WTC11 (cell line): ENCODE results near the gene KRTAP5-1.

Experiments used
- ATF2 ChIP-seq: sonication (generic); formaldehyde crosslinking; IDR thresholded peaks from 2 replicates; pipeline ENCODE4 v1.8.1; 2022; ENCODE audit warnings: low read depth, missing genetic modification reagents, borderline replicate concordance
- FOXJ3 ChIP-seq: sonication (generic); formaldehyde crosslinking; IDR thresholded peaks from 2 replicates; pipeline ENCODE4 v1.9.0; 2021; ENCODE audit warnings: missing genetic modification reagents, mild to moderate bottlenecking, borderline replicate concordance
- GRHL2 ChIP-seq: fragments of 250-450 bp; sonication (Bioruptor Pico); IDR thresholded peaks from 2 replicates; pipeline ENCODE4 v1.8.0; 2022; ENCODE audit warnings: mild to moderate bottlenecking, moderate library complexity; ENCODE audit not compliant: insufficient replicate concordance, severe bottlenecking
- JUN ChIP-seq: sonication (generic); formaldehyde crosslinking; IDR thresholded peaks from 2 replicates; pipeline ENCODE4 v1.8.0; 2023; ENCODE audit warnings: mild to moderate bottlenecking, missing genetic modification reagents
- SP1 ChIP-seq: sonication (generic); formaldehyde crosslinking; conservative IDR thresholded peaks from 2 replicates; pipeline ENCODE4 v1.8.1; 2022; ENCODE audit warnings: missing genetic modification reagents
- ZNF121 ChIP-seq: sonication (generic); formaldehyde crosslinking; IDR thresholded peaks from 2 replicates; pipeline ENCODE4 v1.8.0; 2023; ENCODE audit warnings: missing genetic modification reagents
- TF ChIP-seq, protein P1 (sequence below): sonication (generic); formaldehyde crosslinking; conservative IDR thresholded peaks from 2 replicates; pipeline ENCODE4 v1.8.1; 2022; ENCODE audit warnings: mild to moderate bottlenecking, missing genetic modification reagents
- TF ChIP-seq, protein P2 (sequence below): sonication (generic); formaldehyde crosslinking; IDR thresholded peaks from 2 replicates; pipeline ENCODE4 v1.8.0; 2022; ENCODE audit warnings: mild to moderate bottlenecking, missing genetic modification reagents
- TF ChIP-seq, protein P3 (sequence below): fragments of 200-600 bp; IDR thresholded peaks from 2 replicates; pipeline ENCODE4 v1.8.0; 2022; ENCODE audit warnings: antibody characterized with exemption
- TF ChIP-seq, protein P4 (sequence below): sonication (generic); formaldehyde crosslinking; IDR thresholded peaks from 2 replicates; pipeline ENCODE4 v1.8.0; 2022; ENCODE audit warnings: missing genetic modification reagents

- no peak for TF ChIP-seq GRHL2 (CRISPR knock-in tag)
- no peak for TF ChIP-seq FOXJ3 (CRISPR knock-in tag)
- TF ChIP-seq ATF2 (CRISPR knock-in tag): no peak
- TF ChIP-seq, protein P1, sequence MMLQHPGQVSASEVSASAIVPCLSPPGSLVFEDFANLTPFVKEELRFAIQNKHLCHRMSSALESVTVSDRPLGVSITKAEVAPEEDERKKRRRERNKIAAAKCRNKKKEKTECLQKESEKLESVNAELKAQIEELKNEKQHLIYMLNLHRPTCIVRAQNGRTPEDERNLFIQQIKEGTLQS: no peak
- TF ChIP-seq, protein P2, sequence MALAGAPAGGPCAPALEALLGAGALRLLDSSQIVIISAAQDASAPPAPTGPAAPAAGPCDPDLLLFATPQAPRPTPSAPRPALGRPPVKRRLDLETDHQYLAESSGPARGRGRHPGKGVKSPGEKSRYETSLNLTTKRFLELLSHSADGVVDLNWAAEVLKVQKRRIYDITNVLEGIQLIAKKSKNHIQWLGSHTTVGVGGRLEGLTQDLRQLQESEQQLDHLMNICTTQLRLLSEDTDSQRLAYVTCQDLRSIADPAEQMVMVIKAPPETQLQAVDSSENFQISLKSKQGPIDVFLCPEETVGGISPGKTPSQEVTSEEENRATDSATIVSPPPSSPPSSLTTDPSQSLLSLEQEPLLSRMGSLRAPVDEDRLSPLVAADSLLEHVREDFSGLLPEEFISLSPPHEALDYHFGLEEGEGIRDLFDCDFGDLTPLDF (CRISPR knock-in tag): no peak
- TF ChIP-seq, protein P3, sequence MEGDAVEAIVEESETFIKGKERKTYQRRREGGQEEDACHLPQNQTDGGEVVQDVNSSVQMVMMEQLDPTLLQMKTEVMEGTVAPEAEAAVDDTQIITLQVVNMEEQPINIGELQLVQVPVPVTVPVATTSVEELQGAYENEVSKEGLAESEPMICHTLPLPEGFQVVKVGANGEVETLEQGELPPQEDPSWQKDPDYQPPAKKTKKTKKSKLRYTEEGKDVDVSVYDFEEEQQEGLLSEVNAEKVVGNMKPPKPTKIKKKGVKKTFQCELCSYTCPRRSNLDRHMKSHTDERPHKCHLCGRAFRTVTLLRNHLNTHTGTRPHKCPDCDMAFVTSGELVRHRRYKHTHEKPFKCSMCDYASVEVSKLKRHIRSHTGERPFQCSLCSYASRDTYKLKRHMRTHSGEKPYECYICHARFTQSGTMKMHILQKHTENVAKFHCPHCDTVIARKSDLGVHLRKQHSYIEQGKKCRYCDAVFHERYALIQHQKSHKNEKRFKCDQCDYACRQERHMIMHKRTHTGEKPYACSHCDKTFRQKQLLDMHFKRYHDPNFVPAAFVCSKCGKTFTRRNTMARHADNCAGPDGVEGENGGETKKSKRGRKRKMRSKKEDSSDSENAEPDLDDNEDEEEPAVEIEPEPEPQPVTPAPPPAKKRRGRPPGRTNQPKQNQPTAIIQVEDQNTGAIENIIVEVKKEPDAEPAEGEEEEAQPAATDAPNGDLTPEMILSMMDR: no peak
- no peak for TF ChIP-seq SP1 (CRISPR knock-in tag)
- no peak for TF ChIP-seq ZNF121 (CRISPR knock-in tag)
- TF ChIP-seq JUN: no peak
- TF ChIP-seq, protein P4, sequence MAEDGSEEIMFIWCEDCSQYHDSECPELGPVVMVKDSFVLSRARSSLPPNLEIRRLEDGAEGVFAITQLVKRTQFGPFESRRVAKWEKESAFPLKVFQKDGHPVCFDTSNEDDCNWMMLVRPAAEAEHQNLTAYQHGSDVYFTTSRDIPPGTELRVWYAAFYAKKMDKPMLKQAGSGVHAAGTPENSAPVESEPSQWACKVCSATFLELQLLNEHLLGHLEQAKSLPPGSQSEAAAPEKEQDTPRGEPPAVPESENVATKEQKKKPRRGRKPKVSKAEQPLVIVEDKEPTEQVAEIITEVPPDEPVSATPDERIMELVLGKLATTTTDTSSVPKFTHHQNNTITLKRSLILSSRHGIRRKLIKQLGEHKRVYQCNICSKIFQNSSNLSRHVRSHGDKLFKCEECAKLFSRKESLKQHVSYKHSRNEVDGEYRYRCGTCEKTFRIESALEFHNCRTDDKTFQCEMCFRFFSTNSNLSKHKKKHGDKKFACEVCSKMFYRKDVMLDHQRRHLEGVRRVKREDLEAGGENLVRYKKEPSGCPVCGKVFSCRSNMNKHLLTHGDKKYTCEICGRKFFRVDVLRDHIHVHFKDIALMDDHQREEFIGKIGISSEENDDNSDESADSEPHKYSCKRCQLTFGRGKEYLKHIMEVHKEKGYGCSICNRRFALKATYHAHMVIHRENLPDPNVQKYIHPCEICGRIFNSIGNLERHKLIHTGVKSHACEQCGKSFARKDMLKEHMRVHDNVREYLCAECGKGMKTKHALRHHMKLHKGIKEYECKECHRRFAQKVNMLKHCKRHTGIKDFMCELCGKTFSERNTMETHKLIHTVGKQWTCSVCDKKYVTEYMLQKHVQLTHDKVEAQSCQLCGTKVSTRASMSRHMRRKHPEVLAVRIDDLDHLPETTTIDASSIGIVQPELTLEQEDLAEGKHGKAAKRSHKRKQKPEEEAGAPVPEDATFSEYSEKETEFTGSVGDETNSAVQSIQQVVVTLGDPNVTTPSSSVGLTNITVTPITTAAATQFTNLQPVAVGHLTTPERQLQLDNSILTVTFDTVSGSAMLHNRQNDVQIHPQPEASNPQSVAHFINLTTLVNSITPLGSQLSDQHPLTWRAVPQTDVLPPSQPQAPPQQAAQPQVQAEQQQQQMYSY (CRISPR knock-in tag): no peak
Observed at GRCh38 chr11:1589996-1590395, 4.9 kb upstream of the KRTAP5-1 start.
